HCT116 (cell line): Measurements from ENCODE around the gene DNMT3A. TPM values are rescaled to one million over a fixed set of nuclear protein-coding genes. Genes with fewer than 3 reads are reported as not detected.

Experiments
- ATAC-seq: fragments of 200-7000 bp; cut with Tn5 transposase; 2 replicates; pipeline ENCODE4 v1.9.1; 2020; ENCODE audit warnings: mild to moderate bottlenecking, moderate library complexity
- BruUV-seq: library from RNA; stranded (reverse); fragments of 400-500 nt; replicated peaks from 2 replicates; lab custom pipeline; 2021; lab: Mats Ljungman, UMichigan
- CTCF ChIA-PET: fragments of 300-600 bp; sonication (Branson Sonifier 250); formaldehyde crosslinking; loops from one replicate; lab custom pipeline; 2021; ENCODE audit warnings: antibody characterized with exemption; lab: Charles Lee
- POLR2A ChIA-PET: fragments of 300-600, 350-600 bp; sonication (Branson Sonifier 250); formaldehyde crosslinking; loops from one replicate; lab custom pipeline; 2021; ENCODE audit warnings: antibody characterized with exemption; lab: Charles Lee
- RAD21 ChIA-PET, 2 experiments: fragments of 300-600 bp; sonication (Branson Sonifier 250); formaldehyde crosslinking; loops; one replicate each; lab custom pipeline; 2023; ENCODE audit warnings: low total read pairs in 2 of 2; ENCODE audit not compliant: uncharacterized antibody in 2 of 2, unreplicated experiment in 2 of 2, low non-redundant PET in 1 of 2; lab: Charles Lee
- DNase-seq: peaks from one replicate; pipeline ENCODE4 v3.0.0-alpha.2; 2010; ENCODE audit warnings: low read depth, low spot score
- H2AFZ ChIP-seq: fragments of 200-600 bp; shearing (Covaris generic), sonication (generic); 2 replicates; pipeline ENCODE4 v1.6.1; 2017; ENCODE audit warnings: low read depth, mixed run types, mixed read lengths, antibody characterized with exemption, low read length; ENCODE audit not compliant: poor library complexity, severe bottlenecking
- H3K27ac ChIP-seq: 2 replicates; pipeline ENCODE4 v1.5.1; 2012; ENCODE audit warnings: low read depth, low read length
- H3K27me3 ChIP-seq: fragments of 200-600 bp; sonication (generic); 2 replicates; pipeline ENCODE4 v1.6.1; 2016; ENCODE audit warnings: mixed run types, low read length, mixed read lengths; ENCODE audit not compliant: insufficient read depth
- H3K36me3 ChIP-seq, 2 experiments: fragments of 200-500 bp in 1 of 2; fragments of 200-600 bp in 1 of 2; sonication (Bioruptor generic) in 1 of 2; sonication (generic) in 1 of 2; 2 replicates each; pipeline versions ENCODE4 v1.5.1 to v1.6.1; 2014 to 2016; ENCODE audit warnings: low read length in 2 of 2, inconsistent platforms in 1 of 2, mixed read lengths in 1 of 2, mixed run types in 1 of 2; ENCODE audit not compliant: insufficient read depth in 2 of 2, control insufficient read depth in 1 of 2
- H3K4me1 ChIP-seq, 2 experiments: fragments of 200-600 bp in 1 of 2; sonication (generic) in 1 of 2; 2 replicates each; pipeline versions ENCODE4 v1.5.1 to v1.6.1; 2012 to 2017; ENCODE audit warnings: low read length in 2 of 2, inconsistent platforms in 1 of 2, mild to moderate bottlenecking in 1 of 2, mixed read lengths in 1 of 2, mixed run types in 1 of 2, moderate library complexity in 1 of 2; ENCODE audit not compliant: insufficient read depth in 2 of 2, control insufficient read depth in 1 of 2
- H3K4me2 ChIP-seq: fragments of 200-600 bp; sonication (generic); 2 replicates; pipeline ENCODE4 v1.6.1; 2017; ENCODE audit warnings: mixed run types, low read length, mixed read lengths
- H3K4me3 ChIP-seq, 2 experiments: fragments of 200-600 bp in 1 of 2; sonication (generic) in 1 of 2; replicated peaks in 1 of 2; 2 replicates each; pipeline ENCODE4 v1.5.1; 2011 to 2016; ENCODE audit warnings: low read length in 2 of 2, control low read depth in 1 of 2, low read depth in 1 of 2, mild to moderate bottlenecking in 1 of 2, mixed read lengths in 1 of 2, mixed run types in 1 of 2
- H3K79me2 ChIP-seq: fragments of 200-600 bp; sonication (generic); 2 replicates; pipeline ENCODE4 v1.6.1; 2017; ENCODE audit warnings: mild to moderate bottlenecking, mixed run types, low read length, moderate library complexity, mixed read lengths; ENCODE audit not compliant: insufficient read depth
- H3K9ac ChIP-seq: fragments of 200-600 bp; sonication (generic); 2 replicates; pipeline ENCODE4 v1.6.1; 2016; ENCODE audit warnings: low read length, mixed read lengths
- H3K9me2 ChIP-seq: fragments of 200-600 bp; sonication (generic), shearing (Covaris generic); 2 replicates; pipeline ENCODE4 v1.6.1; 2017; ENCODE audit warnings: mixed run types, mild to moderate bottlenecking, moderate library complexity; ENCODE audit not compliant: insufficient read depth
- H3K9me3 ChIP-seq, 2 experiments: fragments of 200-500 bp in 1 of 2; fragments of 200-600 bp in 1 of 2; sonication (Bioruptor generic) in 1 of 2; sonication (generic) in 1 of 2; 2 replicates each; pipeline ENCODE4 v1.6.1; 2014 to 2017; ENCODE audit warnings: low read length in 2 of 2, mixed read lengths in 2 of 2, inconsistent platforms in 1 of 2, low read depth in 1 of 2, mild to moderate bottlenecking in 1 of 2, mixed run types in 1 of 2, moderate library complexity in 1 of 2; ENCODE audit not compliant: control insufficient read depth in 1 of 2, insufficient read depth in 1 of 2
- H4K20me1 ChIP-seq: fragments of 200-600 bp; sonication (generic), shearing (Covaris generic); 2 replicates; pipeline ENCODE4 v1.6.1; 2017; ENCODE audit warnings: mixed run types, mild to moderate bottlenecking, moderate library complexity; ENCODE audit not compliant: insufficient read depth
- ATF3 ChIP-seq: IDR thresholded peaks from 2 replicates; pipeline ENCODE4 v1.6.1; 2012
- CBX3 ChIP-seq: IDR thresholded peaks from 2 replicates; pipeline ENCODE4 v1.6.1; 2012; ENCODE audit warnings: low read depth
- CEBPB ChIP-seq: IDR thresholded peaks from 2 replicates; pipeline ENCODE4 v1.6.1; 2012; ENCODE audit warnings: low read depth
- EZH2phosphoT487 ChIP-seq: fragments of 200-600 bp; IDR thresholded peaks from 2 replicates; pipeline ENCODE4 v1.6.1; 2018; ENCODE audit warnings: antibody characterized with exemption, borderline replicate concordance
- FOSL1 ChIP-seq: IDR thresholded peaks from 2 replicates; pipeline ENCODE4 v1.6.1; 2012; ENCODE audit warnings: low read depth
- JUND ChIP-seq: IDR thresholded peaks from 2 replicates; pipeline ENCODE4 v1.6.1; 2012
- REST ChIP-seq: IDR thresholded peaks from 2 replicates; pipeline ENCODE4 v1.6.1; 2012; ENCODE audit warnings: low read depth
- SIN3A ChIP-seq: IDR thresholded peaks from 2 replicates; pipeline ENCODE4 v1.6.1; 2012; ENCODE audit warnings: low read depth
- SP1 ChIP-seq: IDR thresholded peaks from 2 replicates; pipeline ENCODE4 v1.6.1; 2012; ENCODE audit warnings: low read depth
- SRF ChIP-seq: IDR thresholded peaks from 2 replicates; pipeline ENCODE4 v1.6.1; 2012; ENCODE audit warnings: low read depth
- TCF7L2 ChIP-seq: IDR thresholded peaks from 2 replicates; pipeline ENCODE4 v1.7.0; 2011; ENCODE audit warnings: borderline replicate concordance, inconsistent platforms; ENCODE audit not compliant: insufficient read depth, insufficient read length; ENCODE audit errors: extremely low read depth
- ZBTB33 ChIP-seq: IDR thresholded peaks from 2 replicates; pipeline ENCODE4 v1.6.1; 2011; ENCODE audit warnings: mild to moderate bottlenecking, low read length, moderate library complexity; ENCODE audit not compliant: insufficient replicate concordance; ENCODE audit errors: extremely low read depth
- intact Hi-C: fragments of 100-400 bp; cut with micrococcal nuclease; formaldehyde crosslinking; loops from 2 replicates; pipeline ENCODE4 v1.10.0; 2022
- total RNA-seq: library from RNA; stranded (reverse); gene quantifications from one replicate; pipeline ENCODE4 v1.2.1, GENCODE V29; 2021; ENCODE audit not compliant: unreplicated experiment

Gene DNMT3A
- total RNA-seq, 1 experiment from 2014 or later: 14.3 TPM

- BruUV-seq: no TSS peak
- no peaks in the 10 kb centered on the region for H3K79me2 ChIP-seq
- no peak overlapping the region for H3K9ac ChIP-seq
- CTCF ChIA-PET: no interaction called here
- no peaks in the 10 kb centered on the region for H3K27me3 ChIP-seq
- no peak overlapping the region for H3K4me2 ChIP-seq
- RAD21 ChIA-PET: no interaction called here
- intact Hi-C loops: no loop called here
- H3K36me3 ChIP-seq: no peaks in the 10 kb centered on the region; a peak in 1 of 4 replicates
- TF ChIP-seq SRF (no peak), SIN3A (no peak), CBX3 (no peak), ATF3 (no peak), SP1 (no peak), REST (no peak), CEBPB (no peak), FOSL1 (no peak), JUND (no peak), EZH2phosphoT487 (no peak), TCF7L2 (no peak), ZBTB33 (no peak)
- peaks cover 10 to 30% of the 10 kb centered on the region in 2 experiments for H3K4me1 ChIP-seq
- no peak overlapping the region for H3K4me3 ChIP-seq
- ATAC-seq (no peak), DNase-seq (no peak)
- no peaks in the 10 kb centered on the region for H3K9me2 ChIP-seq
- no peaks in the 10 kb centered on the region for H4K20me1 ChIP-seq
- POLR2A ChIA-PET: no interaction called here
- no peak overlapping the region for H2AFZ ChIP-seq
- no peaks in the 10 kb centered on the region for H3K9me3 ChIP-seq
- H3K27ac ChIP-seq: no peak overlapping the region
Observed at GRCh38 chr2:25298776-25299431, 42.8 kb downstream of the DNMT3A start.
